DMS 273 (cell line): ENCODE results near the gene MAST4.

Experiments
- DNase-seq: peaks from one replicate; lab custom pipeline; 2025; ENCODE audit not compliant: unreplicated experiment; lab: John Stamatoyannopoulos, UW

Gene MAST4

DNA sequence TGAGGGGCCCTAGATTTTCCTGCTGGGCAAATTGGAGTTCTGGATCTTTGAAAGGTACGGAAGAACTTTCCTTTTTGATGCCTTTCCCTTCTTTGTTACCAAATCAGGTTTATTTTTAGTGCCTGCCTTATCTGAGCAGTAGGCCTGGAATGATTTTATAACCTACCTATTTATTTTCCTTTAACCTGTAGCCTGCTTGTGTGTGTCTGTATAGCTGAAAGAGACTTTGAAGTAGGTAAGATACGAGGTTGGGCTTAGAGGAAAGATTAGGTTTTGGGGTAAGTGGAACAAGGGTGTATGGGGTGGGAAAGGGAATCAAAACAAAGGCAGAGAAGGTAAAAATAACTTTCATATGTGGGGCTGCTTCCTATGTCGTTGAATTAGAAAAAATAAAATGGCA lies 389.2 kb downstream of the MAST4 start:
- DNase-seq, result no peak

DNA sequence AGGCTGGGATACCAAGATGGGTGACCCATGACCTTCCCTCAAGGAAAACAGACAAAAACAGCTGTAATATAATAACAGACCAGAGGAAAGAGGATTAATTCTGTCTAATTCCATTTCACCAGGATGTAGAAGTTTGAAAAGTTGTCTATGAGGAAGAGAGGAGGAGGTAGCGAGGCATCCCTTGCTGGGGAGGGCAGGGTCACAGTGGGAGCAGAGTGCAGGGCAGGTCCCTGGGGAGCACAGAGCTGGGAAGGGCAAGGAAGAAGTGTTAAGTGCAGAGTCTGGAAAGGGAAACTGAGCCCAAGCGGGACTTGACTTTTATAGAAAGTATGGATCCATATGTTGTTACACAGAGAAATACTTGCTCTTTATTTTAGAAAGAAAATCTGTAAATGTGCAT lies 389.8 kb downstream of the MAST4 start:
- no peak for DNase-seq

DNA sequence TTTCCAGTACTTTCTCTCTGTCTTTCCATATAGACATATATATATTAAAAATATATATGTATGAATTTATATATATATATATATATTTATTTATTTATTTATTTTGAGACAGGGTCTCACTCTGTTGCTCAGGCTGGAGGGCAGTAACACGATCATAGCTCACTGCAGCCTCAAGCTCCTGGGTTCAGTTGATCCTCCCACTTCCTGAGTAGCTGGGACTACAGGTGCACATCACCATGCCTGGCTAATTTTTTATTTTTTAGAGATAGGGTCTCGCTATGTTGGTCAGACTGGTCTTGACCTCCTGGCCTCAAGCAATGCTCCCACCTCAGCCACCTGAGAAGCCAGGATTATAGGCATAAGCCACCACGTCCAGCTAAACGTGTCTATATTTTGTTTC lies 390.3 kb downstream of the MAST4 start:
- DNase-seq, result no peak

DNA sequence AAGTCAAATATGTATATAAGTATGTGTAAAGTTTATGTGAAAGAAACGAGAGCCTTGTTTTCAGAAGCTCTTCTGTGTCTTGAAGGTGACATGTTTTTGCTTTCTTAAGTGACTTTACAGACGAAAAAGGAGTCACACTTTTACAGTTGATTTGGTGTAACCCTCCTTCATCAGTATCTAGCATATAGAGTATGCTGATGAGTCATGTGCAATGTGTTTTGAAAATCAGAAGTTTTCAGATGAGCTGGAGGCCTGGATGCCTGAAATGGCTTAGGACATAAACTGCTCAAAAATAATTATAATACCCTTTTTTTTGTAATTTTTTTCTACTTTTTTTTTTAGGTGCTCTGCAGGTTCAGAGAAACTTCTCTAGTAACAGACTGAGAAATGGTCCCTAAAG lies 390.9 kb downstream of the MAST4 start:
- no peak for DNase-seq

DNA sequence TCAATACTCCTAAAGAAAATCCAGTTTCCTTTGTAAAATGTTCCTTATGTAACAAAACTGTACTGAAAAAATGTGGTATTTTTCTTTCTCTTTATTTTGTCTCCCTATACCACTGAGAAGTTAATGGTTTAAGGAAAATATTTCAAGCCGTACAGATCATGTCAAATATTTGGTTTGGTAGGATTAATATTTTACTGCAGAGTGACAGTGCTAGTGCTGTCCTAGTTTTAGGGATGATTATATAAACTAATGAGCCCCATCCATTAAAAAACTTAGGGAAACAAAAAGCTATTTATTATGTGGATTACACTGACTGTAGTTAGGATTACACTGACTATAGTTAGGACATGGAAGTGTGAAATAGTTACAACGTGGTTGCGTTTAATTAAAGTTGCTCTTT lies 391.3 kb downstream of the MAST4 start:
- no peak for DNase-seq

DNA sequence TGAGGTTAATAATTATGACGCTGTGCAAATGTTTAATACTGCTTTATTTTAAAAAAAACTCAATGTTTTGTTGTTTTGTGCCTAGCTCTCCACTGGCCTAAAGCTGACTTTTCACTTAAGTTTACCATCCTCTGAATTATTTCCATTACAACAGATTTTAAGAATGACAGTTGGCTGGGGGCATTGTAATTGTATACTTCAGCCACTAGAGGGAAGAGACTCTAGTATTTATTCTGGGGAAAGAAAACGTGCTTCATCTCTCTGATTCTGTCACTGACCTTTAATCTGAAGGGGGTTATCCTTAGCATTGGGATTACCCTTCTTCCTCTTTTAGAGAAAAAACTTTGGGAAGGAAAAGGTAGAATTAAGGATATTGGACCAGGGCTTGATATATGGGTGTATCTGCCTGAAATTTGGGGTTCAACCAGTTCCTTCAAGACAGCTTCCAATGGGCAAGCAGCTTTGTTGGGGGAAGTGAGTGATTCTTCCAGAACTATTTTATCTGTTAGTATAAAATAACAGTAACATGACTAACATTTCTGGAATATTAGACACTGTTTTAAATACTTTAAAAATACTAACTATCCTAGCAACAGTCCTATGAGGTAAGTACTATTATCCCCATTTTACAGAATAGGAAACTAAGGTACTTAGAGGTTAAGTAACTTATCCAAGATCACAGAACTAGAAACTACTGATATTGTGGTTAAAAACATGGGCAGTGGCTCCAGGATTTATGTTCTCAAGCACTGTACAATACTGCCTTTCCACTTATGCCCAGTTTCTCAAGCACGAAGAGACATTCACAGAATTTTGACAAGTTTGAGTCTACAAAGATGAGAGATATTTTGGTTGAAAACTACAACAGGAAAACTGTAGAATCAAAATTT lies 392.0 kb downstream of the MAST4 start:
- peak; percentile 68 for DNase-seq

- DNase-seq, result no peak
These were observed 393.1 kb downstream of the MAST4 start for GRCh38 chr5:66989286-66989685.

GRCh38 chr5:66989781-66990180 lies 393.6 kb downstream of the MAST4 start:
- no peak for DNase-seq

DNA sequence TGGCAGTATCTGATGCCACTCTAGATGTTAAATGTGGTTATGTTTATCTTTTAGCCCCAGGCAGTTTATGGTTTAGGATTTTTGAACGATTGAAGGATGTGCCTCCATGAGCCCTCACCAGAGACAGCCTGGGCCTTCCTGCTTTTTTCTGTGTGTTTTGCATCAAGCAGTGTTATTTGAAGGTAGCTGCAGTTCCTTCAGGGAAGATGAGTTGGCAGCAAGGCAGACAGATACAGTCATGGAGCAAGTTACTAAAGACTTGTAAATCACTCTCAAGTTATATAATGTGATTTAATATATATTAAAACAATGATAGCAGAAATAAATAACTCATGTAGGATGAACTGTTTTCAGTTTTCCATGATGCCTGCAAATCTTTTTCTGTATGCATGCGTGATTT lies 395.6 kb downstream of the MAST4 start:
- DNase-seq, result no peak

GRCh38 chr5:66992547-66992946 lies 396.4 kb downstream of the MAST4 start:
- no peak for DNase-seq

GRCh38 chr5:66993448-66993847 lies 397.3 kb downstream of the MAST4 start:
- no peak for DNase-seq

- no peak for DNase-seq
These were observed 397.7 kb downstream of the MAST4 start for GRCh38 chr5:66993882-66994281.

DNA sequence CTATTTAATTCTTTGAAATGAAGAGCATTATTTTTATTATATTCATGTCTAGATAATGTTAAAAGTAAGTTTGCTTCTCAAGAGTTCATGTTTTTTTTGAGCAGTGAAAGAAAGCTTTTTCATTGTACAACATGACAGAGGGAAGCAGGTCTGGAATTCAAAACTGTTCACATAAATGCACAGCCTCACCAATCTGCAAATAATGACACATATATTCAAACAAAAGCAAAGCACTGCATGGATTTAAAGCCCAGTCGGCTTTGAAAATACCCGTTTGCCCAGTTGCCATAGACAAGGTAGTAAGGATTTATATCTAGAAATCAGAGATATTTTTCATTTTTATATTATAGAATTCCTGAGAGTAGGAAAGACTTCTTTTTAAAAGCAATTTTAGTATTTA lies 398.6 kb downstream of the MAST4 start:
- no peak for DNase-seq

- no peak for DNase-seq
These were observed 404.7 kb downstream of the MAST4 start for GRCh38 chr5:67000794-67001475.

- no peak for DNase-seq
These were observed 406.9 kb downstream of the MAST4 start for GRCh38 chr5:67002832-67003684.

- no peak for DNase-seq
These were observed 407.4 kb downstream of the MAST4 start for GRCh38 chr5:67003685-67003934.

DNA sequence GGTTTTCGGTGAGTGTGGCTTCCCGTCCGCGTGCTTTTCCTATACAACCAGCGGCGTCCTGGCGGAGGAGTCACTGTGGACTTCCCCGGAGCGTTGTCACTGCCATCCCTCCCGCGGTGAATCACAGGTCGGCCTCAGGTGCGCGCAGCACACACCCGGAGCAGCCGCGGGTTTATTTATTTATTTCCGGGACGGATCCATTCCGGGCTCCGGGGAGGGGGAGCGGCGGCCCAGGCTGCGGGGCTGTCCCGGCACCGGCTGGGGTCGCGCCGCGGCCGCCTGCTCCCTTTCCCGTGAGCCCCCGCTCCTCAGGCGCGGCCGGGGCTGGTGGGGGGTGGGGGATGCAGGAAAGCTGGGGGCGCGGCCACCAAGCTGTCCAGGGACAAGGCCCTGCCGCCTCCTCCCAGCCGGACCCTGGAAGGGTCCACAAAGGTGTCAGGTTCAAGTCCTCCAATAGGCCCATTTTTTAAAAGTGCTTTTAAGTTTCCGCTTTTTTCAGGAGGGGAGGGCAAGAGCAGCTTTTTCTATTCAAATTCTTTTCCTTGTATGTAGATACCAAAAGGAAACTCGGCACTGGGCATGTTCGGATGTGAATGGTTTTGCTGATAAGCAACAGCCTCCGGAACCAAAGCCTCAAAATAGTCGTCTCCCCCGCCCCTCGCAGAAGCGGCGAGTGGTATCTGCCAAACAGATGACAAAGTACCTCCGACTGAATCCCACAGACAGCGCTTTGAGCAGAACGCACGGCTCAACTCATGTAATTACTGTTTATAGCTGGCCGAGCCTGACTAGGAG lies 407.9 kb downstream of the MAST4 start:
- DNase-seq, result peak; percentile 92

DNA sequence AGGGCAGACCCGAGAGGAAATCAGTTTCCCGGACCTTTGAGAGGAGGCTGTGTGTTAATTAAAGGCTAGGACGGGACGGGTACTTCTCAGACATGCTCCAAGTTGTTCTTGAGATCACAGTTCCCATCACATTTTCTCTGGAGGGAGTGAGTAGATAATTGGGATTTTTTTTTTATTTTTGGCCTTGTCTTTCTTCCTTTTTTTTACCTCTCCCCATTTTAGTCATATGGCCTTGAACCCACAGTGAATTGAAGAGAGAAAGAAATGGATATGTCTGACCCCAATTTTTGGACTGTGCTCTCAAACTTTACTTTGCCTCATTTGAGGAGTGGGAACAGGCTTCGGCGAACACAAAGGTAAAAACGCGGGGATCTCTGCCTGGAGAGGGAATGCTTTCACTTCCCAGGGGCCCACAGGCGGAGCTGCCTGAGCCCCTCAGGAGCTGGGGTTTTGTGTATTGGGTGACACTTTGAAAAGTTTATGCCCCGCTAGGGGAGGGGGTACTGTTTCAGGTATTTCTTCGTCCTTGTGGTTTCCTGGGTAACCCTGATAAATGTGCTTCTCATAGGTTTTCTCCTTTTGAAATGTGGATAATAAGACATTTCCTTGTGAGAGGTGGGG lies 408.6 kb downstream of the MAST4 start:
- DNase-seq, result peak; percentile 26

GRCh38 chr5:67005737-67006499 lies 409.7 kb downstream of the MAST4 start:
- DNase-seq, result no peak

- no peak for DNase-seq
These were observed 410.3 kb downstream of the MAST4 start for GRCh38 chr5:67006500-67006848.
